Mammary epithelial cell (primary cell): Measurements from ENCODE around the gene TMEM86A.

Source experiments
- CTCF ChIP-seq, 2 donors: IDR thresholded peaks in 1 of 2; conservative IDR thresholded peaks in 1 of 2; 2 replicates each; pipeline ENCODE4 v1.5.1; 2011 to 2012; ENCODE audit warnings: inconsistent platforms in 2 of 2, low read length in 2 of 2, mild to moderate bottlenecking in 2 of 2, control low read depth in 1 of 2, low read depth in 1 of 2; ENCODE audit not compliant: insufficient read depth in 1 of 2; ENCODE audit errors: extremely low read depth in 1 of 2
- EZH2 ChIP-seq: IDR thresholded peaks from 2 replicates; pipeline ENCODE4 v1.6.1; 2012; ENCODE audit warnings: low read length, inconsistent platforms, borderline replicate concordance

DNA sequence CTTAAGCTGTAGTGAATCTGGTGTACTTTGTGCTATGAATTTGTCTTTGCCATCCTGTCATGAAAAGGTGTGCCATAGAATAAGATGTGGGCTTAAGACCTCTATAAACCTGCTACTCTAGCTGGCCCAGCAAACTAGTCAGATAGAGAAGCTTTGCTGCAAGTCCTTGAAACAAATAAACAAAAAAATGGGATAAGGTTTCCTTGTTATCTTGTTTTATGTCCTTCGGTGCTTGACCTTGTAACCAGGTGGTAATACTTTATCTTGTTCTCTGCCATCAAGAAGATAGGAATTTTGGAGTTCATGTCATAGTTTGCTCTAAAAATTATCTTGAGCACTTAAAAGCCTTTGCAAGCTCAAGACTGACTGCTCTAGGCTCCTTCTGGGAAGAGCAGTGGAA is 14.3 kb upstream of the TMEM86A start:
- TF ChIP-seq CTCF (conservative IDR thresholded peaks at IDR 0.05 in 1 of 2, IDR thresholded peaks at IDR 0.05 in 1 of 2; ENCODE audit: extremely low read depth in 1 of 2, insufficient read depth in 1 of 2, low read depth in 1 of 2, low read length in 2 of 2) (no peak), EZH2 (no peak)
